Nephron (organoid): ENCODE measurements around the gene MGAT4D.
"Not testable (repeated sequence)": the region's sequence is repeated elsewhere in the genome, so short reads cannot be mapped to it uniquely, and the experiment has no call there.

Experiments used
- H3K27ac Mint-ChIP-seq, 3 experiments: 2 replicates each; pipeline ENCODE4 v1.8.0; 2020; ENCODE audit warnings: mixed read lengths in 3 of 3, mild to moderate bottlenecking in 2 of 3, moderate library complexity in 1 of 3
- H3K27me3 Mint-ChIP-seq: 2 replicates; pipeline ENCODE4 v1.8.0; 2021; ENCODE audit warnings: low read depth, mild to moderate bottlenecking, moderate library complexity, mixed read lengths
- H3K36me3 Mint-ChIP-seq: 2 replicates; pipeline ENCODE4 v1.8.0; 2020; ENCODE audit warnings: low read depth, mixed read lengths
- H3K4me1 Mint-ChIP-seq: 2 replicates; pipeline ENCODE4 v1.8.0; 2020; ENCODE audit warnings: mixed read lengths
- H3K4me3 Mint-ChIP-seq, 3 experiments: 2 replicates each; pipeline ENCODE4 v1.8.0; 2020; ENCODE audit warnings: mild to moderate bottlenecking in 3 of 3, mixed read lengths in 3 of 3, moderate library complexity in 2 of 3
- H3K9me3 Mint-ChIP-seq: 2 replicates; pipeline ENCODE4 v1.8.0; 2020; ENCODE audit warnings: mixed read lengths
- CTCF ChIP-seq, 3 experiments: fragments of 200-600 bp; sonication (generic); IDR thresholded peaks; one replicate each; pipeline ENCODE4 v1.5.0; 2021; ENCODE audit warnings: antibody characterized with exemption in 3 of 3; ENCODE audit not compliant: unreplicated experiment in 3 of 3

The MGAT4D gene

GRCh38 chr4:140515423-140515822, 17.3 kb upstream of the MGAT4D start:
- no peak overlapping the region for H3K4me3 Mint-ChIP-seq
- TF ChIP-seq CTCF (IDR thresholded peaks at IDR 0.05; ENCODE audit: unreplicated experiment in 3 of 3): no peak
- H3K36me3 Mint-ChIP-seq: no peaks in the 10 kb centered on the region
- H3K4me1 Mint-ChIP-seq: no peaks in the 10 kb centered on the region
- no peak overlapping the region for H3K27ac Mint-ChIP-seq
- peaks cover 10% of the 10 kb centered on the region for H3K9me3 Mint-ChIP-seq
- no peaks in the 10 kb centered on the region for H3K27me3 Mint-ChIP-seq

DNA sequence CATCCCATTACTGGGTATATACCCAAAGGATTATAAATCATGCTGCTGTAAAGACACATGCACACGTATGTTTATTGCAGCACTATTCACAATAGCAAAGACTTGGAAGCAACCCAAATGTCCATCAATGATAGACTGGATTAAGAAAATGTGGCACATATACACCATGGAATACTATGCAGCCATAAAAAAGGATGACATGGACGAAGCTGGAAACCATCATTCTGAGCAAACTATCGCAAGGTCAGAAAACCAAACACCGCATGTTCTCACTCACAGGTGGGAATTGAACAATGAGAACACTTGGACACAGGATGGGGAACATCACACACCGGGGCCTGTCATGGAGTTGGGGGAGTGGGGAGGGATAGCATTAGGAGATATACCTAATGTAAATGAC, 15.7 kb upstream of the MGAT4D start:
- H3K4me3 Mint-ChIP-seq, H3K4me1 Mint-ChIP-seq, H3K36me3 Mint-ChIP-seq, H3K27me3 Mint-ChIP-seq, H3K27ac Mint-ChIP-seq: not testable (repeated sequence)
- peaks cover 24% of the 10 kb centered on the region for H3K9me3 Mint-ChIP-seq

- no peak for TF ChIP-seq CTCF (IDR thresholded peaks at IDR 0.05; ENCODE audit: unreplicated experiment in 3 of 3)
- Mint-ChIP-seq H3K27me3 (peaks cover 57% of the 10 kb centered on the region), H3K27ac (no peak overlapping the region), H3K4me3 (no peak overlapping the region), H3K36me3 (no peaks in the 10 kb centered on the region), H3K9me3 (peaks cover 8% of the 10 kb centered on the region), H3K4me1 (no peaks in the 10 kb centered on the region)
Measured at GRCh38 chr4:140504261-140504660, 6.2 kb upstream of the MGAT4D start.

- Mint-ChIP-seq H3K4me3 (peak overlapping the region in 1 of 3 experiments; percentile 0), H3K9me3 (no peaks in the 10 kb centered on the region), H3K27ac (no peak overlapping the region), H3K4me1 (no peaks in the 10 kb centered on the region), H3K36me3 (no peaks in the 10 kb centered on the region), H3K27me3 (peaks cover 78% of the 10 kb centered on the region)
- TF ChIP-seq CTCF (IDR thresholded peaks at IDR 0.05; ENCODE audit: unreplicated experiment in 3 of 3): no peak
Measured at GRCh38 chr4:140499391-140499790, 1.3 kb upstream of the MGAT4D start.

- Mint-ChIP-seq H3K4me3 (peak overlapping the region; percentile 69 to 74 (median 73)), H3K27me3 (peaks cover 66% of the 10 kb centered on the region), H3K27ac (no peak overlapping the region), H3K4me1 (no peaks in the 10 kb centered on the region), H3K9me3 (no peaks in the 10 kb centered on the region), H3K36me3 (no peaks in the 10 kb centered on the region)
- TF ChIP-seq CTCF (IDR thresholded peaks at IDR 0.05; ENCODE audit: unreplicated experiment in 3 of 3): no peak
Measured at GRCh38 chr4:140497405-140497746, 717 bp downstream of the MGAT4D start.

- H3K27ac Mint-ChIP-seq: no peak overlapping the region
- no peak for TF ChIP-seq CTCF (IDR thresholded peaks at IDR 0.05; ENCODE audit: unreplicated experiment in 3 of 3)
- no peak overlapping the region for H3K4me3 Mint-ChIP-seq
- peaks cover 1% of the 10 kb centered on the region for H3K27me3 Mint-ChIP-seq
- peaks cover 13% of the 10 kb centered on the region for H3K9me3 Mint-ChIP-seq
- no peaks in the 10 kb centered on the region for H3K36me3 Mint-ChIP-seq
- H3K4me1 Mint-ChIP-seq: no peaks in the 10 kb centered on the region
Measured at GRCh38 chr4:140485939-140486338, 12.2 kb downstream of the MGAT4D start.

DNA sequence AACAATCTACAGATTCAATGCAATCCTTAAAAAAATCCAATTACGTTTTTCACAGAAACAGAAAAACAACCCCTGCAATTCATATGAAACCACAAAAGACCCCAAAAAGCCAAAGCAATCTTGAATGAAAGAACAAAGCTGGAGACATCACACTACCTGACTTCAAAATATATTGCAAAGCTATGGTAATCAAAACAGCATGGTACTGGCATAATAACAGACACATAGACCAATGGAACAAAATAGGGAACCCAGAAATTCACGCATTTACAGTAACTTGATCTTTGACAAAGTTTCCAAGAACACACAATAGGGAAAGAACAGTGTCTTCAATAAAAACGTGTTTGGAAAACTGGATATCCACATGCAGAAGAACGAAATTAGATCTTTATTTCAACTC, 14.6 kb downstream of the MGAT4D start:
- no peak overlapping the region for H3K4me3 Mint-ChIP-seq
- peaks cover 13% of the 10 kb centered on the region for H3K9me3 Mint-ChIP-seq
- H3K36me3 Mint-ChIP-seq: no peaks in the 10 kb centered on the region
- no peak for TF ChIP-seq CTCF (IDR thresholded peaks at IDR 0.05; ENCODE audit: unreplicated experiment in 3 of 3)
- no peaks in the 10 kb centered on the region for H3K27me3 Mint-ChIP-seq
- no peaks in the 10 kb centered on the region for H3K4me1 Mint-ChIP-seq
- no peak overlapping the region for H3K27ac Mint-ChIP-seq
